KMS-11 (cell line): ENCODE measurements around the gene UBAP2.

Experiments
- H2AFZ ChIP-seq: fragments of 200-600 bp; sonication (generic); 2 replicates; pipeline ENCODE4 v1.6.1; 2016; ENCODE audit warnings: antibody characterized with exemption, mixed run types, low read depth
- H3K27ac ChIP-seq: fragments of 200-600 bp; sonication (generic); 2 replicates; pipeline ENCODE4 v1.6.1; 2016; ENCODE audit warnings: mild to moderate bottlenecking, mixed run types
- H3K27me3 ChIP-seq: fragments of 200-600 bp; sonication (generic); 2 replicates; pipeline ENCODE4 v1.6.1; 2017; ENCODE audit warnings: mild to moderate bottlenecking, low read depth, mixed run types, moderate library complexity; ENCODE audit not compliant: insufficient read depth
- H3K36me3 ChIP-seq: fragments of 200-600 bp; sonication (generic); 2 replicates; pipeline ENCODE4 v1.6.1; 2017; ENCODE audit warnings: mild to moderate bottlenecking, mixed run types; ENCODE audit not compliant: insufficient read depth
- H3K4me1 ChIP-seq: fragments of 200-600 bp; sonication (generic); 2 replicates; pipeline ENCODE4 v1.6.1; 2016; ENCODE audit warnings: mild to moderate bottlenecking, low read depth, mixed run types; ENCODE audit not compliant: poor library complexity, severe bottlenecking
- H3K4me2 ChIP-seq: fragments of 200-600 bp; sonication (generic); 2 replicates; pipeline ENCODE4 v1.7.0; 2016; ENCODE audit warnings: mild to moderate bottlenecking, mixed run types
- H3K4me3 ChIP-seq: fragments of 200-600 bp; sonication (generic); IDR thresholded peaks from 2 replicates; pipeline ENCODE4 v1.6.1; 2017; ENCODE audit warnings: low read depth, low read length, mixed read lengths; ENCODE audit not compliant: insufficient read depth
- H3K79me2 ChIP-seq: fragments of 200-600 bp; sonication (generic); 2 replicates; pipeline ENCODE4 v1.6.1; 2016; ENCODE audit warnings: low read depth, mixed run types; ENCODE audit not compliant: insufficient read depth
- H3K9ac ChIP-seq: fragments of 200-600 bp; sonication (generic); 2 replicates; pipeline ENCODE4 v1.6.1; 2016; ENCODE audit warnings: mild to moderate bottlenecking, mixed run types
- H4K20me1 ChIP-seq: fragments of 200-600 bp; sonication (generic); 2 replicates; pipeline ENCODE4 v1.6.1; 2016; ENCODE audit warnings: mild to moderate bottlenecking, mixed run types; ENCODE audit not compliant: insufficient read depth
- CTCF ChIP-seq: fragments of 200-600 bp; sonication (generic); conservative IDR thresholded peaks from 2 replicates; pipeline ENCODE4 v1.6.1; 2017; ENCODE audit warnings: low read depth, mild to moderate bottlenecking, antibody characterized with exemption, low read length, moderate library complexity, mixed read lengths

Gene UBAP2

GRCh38 chr9:34036625-34037024 lies 12.1 kb downstream of the UBAP2 start:
- no peak overlapping the region for H3K27ac ChIP-seq
- no peak overlapping the region for H3K4me2 ChIP-seq
- H3K36me3 ChIP-seq: 0 out of 2 replicates have a peak, but pooled peaks cover 5% of the 10 kb centered on the region
- peaks cover 88% of the 10 kb centered on the region for H3K79me2 ChIP-seq
- H4K20me1 ChIP-seq: peaks cover 24% of the 10 kb centered on the region
- H3K27me3 ChIP-seq: no peaks in the 10 kb centered on the region
- TF ChIP-seq CTCF: no peak
- no peak overlapping the region for H2AFZ ChIP-seq
- H3K9ac ChIP-seq: no peak overlapping the region
- no peaks in the 10 kb centered on the region for H3K4me1 ChIP-seq
- H3K4me3 ChIP-seq: no peak overlapping the region

GRCh38 chr9:34035656-34036055 lies 13.0 kb downstream of the UBAP2 start:
- no peak overlapping the region for H2AFZ ChIP-seq
- H3K36me3 ChIP-seq: 0 out of 2 replicates have a peak, but pooled peaks cover 5% of the 10 kb centered on the region
- no peak overlapping the region for H3K4me2 ChIP-seq
- H4K20me1 ChIP-seq: peaks cover 19% of the 10 kb centered on the region
- H3K4me3 ChIP-seq: no peak overlapping the region
- no peaks in the 10 kb centered on the region for H3K4me1 ChIP-seq
- H3K27me3 ChIP-seq: no peaks in the 10 kb centered on the region
- TF ChIP-seq CTCF: no peak
- no peak overlapping the region for H3K27ac ChIP-seq
- H3K9ac ChIP-seq: no peak overlapping the region
- peaks cover 86% of the 10 kb centered on the region for H3K79me2 ChIP-seq

- no peak overlapping the region for H3K27ac ChIP-seq
- no peaks in the 10 kb centered on the region for H3K4me1 ChIP-seq
- H3K79me2 ChIP-seq: peaks cover 86% of the 10 kb centered on the region
- H4K20me1 ChIP-seq: peaks cover 15% of the 10 kb centered on the region; the same call in 1 of the 2 replicates
- H3K27me3 ChIP-seq: no peaks in the 10 kb centered on the region
- 0 out of 2 replicates have a peak, but pooled peaks cover 5% of the 10 kb centered on the region for H3K36me3 ChIP-seq
- no peak overlapping the region for H3K9ac ChIP-seq
- H2AFZ ChIP-seq: no peak overlapping the region
- TF ChIP-seq CTCF: no peak
- no peak overlapping the region for H3K4me3 ChIP-seq
- H3K4me2 ChIP-seq: no peak overlapping the region
These were observed 14.0 kb downstream of the UBAP2 start for GRCh38 chr9:34034698-34035065.

- no peaks in the 10 kb centered on the region for H3K4me1 ChIP-seq
- TF ChIP-seq CTCF: no peak
- H2AFZ ChIP-seq: no peak overlapping the region
- no peak overlapping the region for H3K27ac ChIP-seq
- H3K79me2 ChIP-seq: peaks cover 91% of the 10 kb centered on the region
- no peak overlapping the region for H3K9ac ChIP-seq
- H4K20me1 ChIP-seq: peaks cover 12% of the 10 kb centered on the region; the same call in 1 of the 2 replicates
- no peak overlapping the region for H3K4me2 ChIP-seq
- no peaks in the 10 kb centered on the region for H3K27me3 ChIP-seq
- H3K36me3 ChIP-seq: peaks cover 11% of the 10 kb centered on the region; the same call in 1 of the 2 replicates
- H3K4me3 ChIP-seq: no peak overlapping the region
These were observed 16.1 kb downstream of the UBAP2 start for GRCh38 chr9:34032631-34033030.
